WERI-Rb-1 (cell line): ENCODE measurements around the gene RNF135.

Source experiments
- DNase-seq: peaks from one replicate; pipeline ENCODE4 v3.0.0-alpha.2; 2020
- H3K27ac ChIP-seq: fragments of 250-450 bp; sonication (Bioruptor Pico); 2 replicates; pipeline ENCODE4 v1.5.1; 2020; ENCODE audit warnings: mild to moderate bottlenecking, moderate library complexity
- H3K27me3 ChIP-seq: fragments of 250-450 bp; sonication (Bioruptor Pico); 2 replicates; pipeline ENCODE4 v1.5.1; 2021; ENCODE audit warnings: mild to moderate bottlenecking, low read depth, moderate library complexity; ENCODE audit not compliant: insufficient read depth, severe bottlenecking
- H3K36me3 ChIP-seq: fragments of 250-450 bp; sonication (Bioruptor Pico); 2 replicates; pipeline ENCODE4 v1.5.1; 2020; ENCODE audit warnings: mild to moderate bottlenecking, moderate library complexity
- H3K4me3 ChIP-seq: 2 replicates; pipeline ENCODE4 v1.5.1; 2011; ENCODE audit warnings: low read depth, mild to moderate bottlenecking, control low read depth, low read length
- H3K9me3 ChIP-seq: fragments of 250-450 bp; sonication (Bioruptor Pico); 2 replicates; pipeline ENCODE4 v1.5.1; 2021; ENCODE audit warnings: mild to moderate bottlenecking, moderate library complexity; ENCODE audit not compliant: severe bottlenecking
- TF ChIP-seq, protein P1 (sequence below): IDR thresholded peaks from 2 replicates; pipeline ENCODE4 v1.5.1; 2011; ENCODE audit warnings: low read depth, mild to moderate bottlenecking, control low read depth, inconsistent platforms, low read length

RNF135 gene

DNA sequence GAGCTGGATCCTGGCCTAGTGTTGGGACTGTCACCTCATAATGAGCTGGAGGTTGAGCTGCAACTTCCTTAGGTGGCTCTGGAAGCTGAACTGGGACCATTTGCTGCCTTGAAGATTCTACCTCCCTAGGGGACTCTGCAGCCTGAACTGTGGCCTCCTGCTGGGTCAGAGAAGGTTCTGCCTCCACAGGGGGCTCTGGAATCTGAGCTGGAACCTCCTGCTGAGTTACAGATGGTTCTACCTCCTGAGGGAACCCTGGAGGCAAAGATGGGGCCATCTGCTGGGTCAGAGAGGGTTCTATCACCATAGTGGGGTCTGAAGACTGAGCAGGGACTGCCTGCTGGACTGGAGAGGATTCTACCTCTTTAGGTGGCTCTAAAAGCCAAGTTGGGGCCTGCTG lies 77.3 kb downstream of the RNF135 start:
- Histone ChIP-seq H3K4me3 (no peak overlapping the region), H3K27ac (no peak overlapping the region), H3K36me3 (no peaks in the 10 kb centered on the region), H3K9me3 (peaks cover 5% of the 10 kb centered on the region), H3K27me3 (no peaks in the 10 kb centered on the region)
- no peak for DNase-seq
- TF ChIP-seq, protein P1, sequence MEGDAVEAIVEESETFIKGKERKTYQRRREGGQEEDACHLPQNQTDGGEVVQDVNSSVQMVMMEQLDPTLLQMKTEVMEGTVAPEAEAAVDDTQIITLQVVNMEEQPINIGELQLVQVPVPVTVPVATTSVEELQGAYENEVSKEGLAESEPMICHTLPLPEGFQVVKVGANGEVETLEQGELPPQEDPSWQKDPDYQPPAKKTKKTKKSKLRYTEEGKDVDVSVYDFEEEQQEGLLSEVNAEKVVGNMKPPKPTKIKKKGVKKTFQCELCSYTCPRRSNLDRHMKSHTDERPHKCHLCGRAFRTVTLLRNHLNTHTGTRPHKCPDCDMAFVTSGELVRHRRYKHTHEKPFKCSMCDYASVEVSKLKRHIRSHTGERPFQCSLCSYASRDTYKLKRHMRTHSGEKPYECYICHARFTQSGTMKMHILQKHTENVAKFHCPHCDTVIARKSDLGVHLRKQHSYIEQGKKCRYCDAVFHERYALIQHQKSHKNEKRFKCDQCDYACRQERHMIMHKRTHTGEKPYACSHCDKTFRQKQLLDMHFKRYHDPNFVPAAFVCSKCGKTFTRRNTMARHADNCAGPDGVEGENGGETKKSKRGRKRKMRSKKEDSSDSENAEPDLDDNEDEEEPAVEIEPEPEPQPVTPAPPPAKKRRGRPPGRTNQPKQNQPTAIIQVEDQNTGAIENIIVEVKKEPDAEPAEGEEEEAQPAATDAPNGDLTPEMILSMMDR: no peak

DNA sequence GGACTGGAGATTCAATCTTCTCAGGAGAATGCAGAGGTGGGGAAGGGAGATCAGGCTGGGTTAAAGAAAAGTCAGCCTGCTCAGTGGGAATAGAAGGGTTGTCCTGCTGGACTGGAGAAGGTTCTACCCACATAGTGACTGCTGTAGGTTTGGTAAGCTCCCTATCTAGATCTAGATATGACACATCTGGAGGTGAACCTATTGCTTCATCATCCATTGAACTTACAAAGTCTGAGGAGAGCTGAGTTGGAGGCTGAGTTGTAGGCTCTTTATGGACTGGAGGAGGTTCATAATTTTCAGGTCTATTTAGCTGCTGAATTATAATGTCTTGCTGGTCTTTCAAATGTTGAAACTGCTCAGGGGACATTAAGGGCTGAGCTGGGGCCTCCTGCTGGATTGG lies 77.9 kb downstream of the RNF135 start:
- TF ChIP-seq, protein P1: no peak
- H3K4me3 ChIP-seq: no peak overlapping the region
- H3K9me3 ChIP-seq: peaks cover 5% of the 10 kb centered on the region
- H3K27ac ChIP-seq: no peak overlapping the region
- H3K36me3 ChIP-seq: no peaks in the 10 kb centered on the region
- no peak for DNase-seq
- no peaks in the 10 kb centered on the region for H3K27me3 ChIP-seq
